Keratinocyte (primary cell): Measurements from ENCODE around the gene ATP5F1D.

Experiments
- EZH2 ChIP-seq: IDR thresholded peaks from one replicate; pipeline ENCODE4 v1.6.1; 2012; ENCODE audit warnings: inconsistent platforms, mild to moderate bottlenecking, low read length, moderate library complexity
- TF ChIP-seq, protein P1 (sequence below), 3 experiments: IDR thresholded peaks in 1 of 3; conservative IDR thresholded peaks in 1 of 3; optimal IDR thresholded peaks in 1 of 3; 2 replicates in 2 of 3; 3 replicates in 1 of 3; pipeline versions ENCODE3 to v1.5.1; 2011; ENCODE audit warnings: low read length in 3 of 3, mild to moderate bottlenecking in 3 of 3, moderate library complexity in 2 of 3, control low read depth in 1 of 3, inconsistent platforms in 1 of 3; ENCODE audit not compliant: insufficient read depth in 2 of 3; ENCODE audit errors: extremely low read depth in 1 of 3

DNA sequence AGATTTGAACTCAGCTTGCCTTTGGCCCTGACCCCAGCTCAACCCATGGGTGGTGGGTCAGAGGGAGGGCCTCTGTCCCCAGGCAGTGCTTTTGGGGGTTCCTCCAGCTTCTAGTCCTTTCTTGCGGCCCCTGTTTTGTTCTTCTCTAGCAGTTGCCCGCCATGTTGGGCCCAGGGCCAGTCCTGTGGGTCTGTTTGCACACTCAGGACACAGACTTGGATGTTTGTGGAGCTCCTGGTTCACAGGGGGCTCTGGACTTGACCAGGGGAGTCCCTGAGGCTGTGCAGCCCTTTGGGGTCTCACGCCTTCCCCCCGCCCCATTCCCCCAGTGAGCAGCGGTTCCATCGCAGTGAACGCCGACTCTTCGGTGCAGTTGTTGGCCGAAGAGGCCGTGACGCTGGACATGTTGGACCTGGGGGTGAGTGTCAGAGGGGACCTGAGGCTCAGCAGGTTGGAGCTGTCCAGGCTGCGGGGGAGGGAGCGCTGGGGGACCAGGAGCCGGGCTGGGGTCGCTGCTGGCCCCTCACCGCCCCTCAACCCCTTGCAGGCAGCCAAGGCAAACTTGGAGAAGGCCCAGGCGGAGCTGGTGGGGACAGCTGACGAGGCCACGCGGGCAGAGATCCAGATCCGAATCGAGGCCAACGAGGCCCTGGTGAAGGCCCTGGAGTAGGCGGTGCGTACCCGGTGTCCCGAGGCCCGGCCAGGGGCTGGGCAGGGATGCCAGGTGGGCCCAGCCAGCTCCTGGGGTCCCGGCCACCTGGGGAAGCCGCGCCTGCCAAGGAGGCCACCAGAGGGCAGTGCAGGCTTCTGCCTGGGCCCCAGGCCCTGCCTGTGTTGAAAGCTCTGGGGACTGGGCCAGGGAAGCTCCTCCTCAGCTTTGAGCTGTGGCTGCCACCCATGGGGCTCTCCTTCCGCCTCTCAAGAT lies 2.5 kb downstream of the ATP5F1D start:
- TF ChIP-seq, protein P1, sequence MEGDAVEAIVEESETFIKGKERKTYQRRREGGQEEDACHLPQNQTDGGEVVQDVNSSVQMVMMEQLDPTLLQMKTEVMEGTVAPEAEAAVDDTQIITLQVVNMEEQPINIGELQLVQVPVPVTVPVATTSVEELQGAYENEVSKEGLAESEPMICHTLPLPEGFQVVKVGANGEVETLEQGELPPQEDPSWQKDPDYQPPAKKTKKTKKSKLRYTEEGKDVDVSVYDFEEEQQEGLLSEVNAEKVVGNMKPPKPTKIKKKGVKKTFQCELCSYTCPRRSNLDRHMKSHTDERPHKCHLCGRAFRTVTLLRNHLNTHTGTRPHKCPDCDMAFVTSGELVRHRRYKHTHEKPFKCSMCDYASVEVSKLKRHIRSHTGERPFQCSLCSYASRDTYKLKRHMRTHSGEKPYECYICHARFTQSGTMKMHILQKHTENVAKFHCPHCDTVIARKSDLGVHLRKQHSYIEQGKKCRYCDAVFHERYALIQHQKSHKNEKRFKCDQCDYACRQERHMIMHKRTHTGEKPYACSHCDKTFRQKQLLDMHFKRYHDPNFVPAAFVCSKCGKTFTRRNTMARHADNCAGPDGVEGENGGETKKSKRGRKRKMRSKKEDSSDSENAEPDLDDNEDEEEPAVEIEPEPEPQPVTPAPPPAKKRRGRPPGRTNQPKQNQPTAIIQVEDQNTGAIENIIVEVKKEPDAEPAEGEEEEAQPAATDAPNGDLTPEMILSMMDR (optimal IDR thresholded peaks at IDR 0.05 in 1 of 3, IDR thresholded peaks at IDR 0.05 in 1 of 3, conservative IDR thresholded peaks at IDR 0.05 in 1 of 3; ENCODE audit: extremely low read depth in 1 of 3, insufficient read depth in 2 of 3, low read length in 3 of 3), result peak; percentile 81 to 98 (median 85)
- TF ChIP-seq EZH2, result no peak
